Testis (tissue), 2 donors: ENCODE measurements around the gene MICB.

Experiments
- CTCF ChIP-seq, 3 experiments: fragments of 450-650 bp in 2 of 3; fragments of 200-600 bp in 1 of 3; sonication (generic) in 1 of 3; IDR thresholded peaks; one replicate each; pipeline ENCODE4 v1.5.1; 2016 to 2019; ENCODE audit warnings: antibody characterized with exemption in 3 of 3, mild to moderate bottlenecking in 2 of 3, moderate library complexity in 1 of 3
- POLR2A ChIP-seq: fragments of 450-650 bp; IDR thresholded peaks from one replicate; pipeline ENCODE4 v1.6.1; 2017; ENCODE audit warnings: antibody characterized with exemption, mild to moderate bottlenecking, moderate library complexity

- no peak for TF ChIP-seq CTCF (IDR thresholded peaks at IDR 0.05)
- TF ChIP-seq POLR2A, result no peak
Observed at GRCh38 chr6:31545291-31545690, 47.3 kb downstream of the MICB start.
